Measurements from ENCODE around the gene MANBA.

The MANBA gene

GRCh38 chr4:102616636-102617035 lies 144.1 kb downstream of the MANBA start:
- DNase-seq, result no peak

DNA sequence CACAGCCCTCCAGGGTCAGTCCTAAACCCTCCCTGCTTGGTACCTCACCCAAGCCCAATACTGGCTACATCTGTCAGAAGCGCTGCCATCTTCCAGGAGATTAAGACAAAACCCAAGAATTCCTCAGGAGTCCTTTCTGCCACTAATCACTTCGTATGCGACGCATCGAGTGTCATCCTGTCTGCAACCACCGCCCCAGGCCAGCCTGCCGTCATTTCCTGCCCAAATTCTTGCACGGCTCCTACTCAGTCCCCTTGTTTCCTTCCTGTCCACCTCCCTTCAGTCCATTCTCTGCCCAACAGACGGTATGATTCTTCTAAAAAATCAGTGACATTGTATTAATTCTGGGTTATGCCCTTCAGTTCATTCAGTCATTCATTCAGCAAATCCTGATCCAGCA lies 146.0 kb downstream of the MANBA start:
- no peak for DNase-seq

DNA sequence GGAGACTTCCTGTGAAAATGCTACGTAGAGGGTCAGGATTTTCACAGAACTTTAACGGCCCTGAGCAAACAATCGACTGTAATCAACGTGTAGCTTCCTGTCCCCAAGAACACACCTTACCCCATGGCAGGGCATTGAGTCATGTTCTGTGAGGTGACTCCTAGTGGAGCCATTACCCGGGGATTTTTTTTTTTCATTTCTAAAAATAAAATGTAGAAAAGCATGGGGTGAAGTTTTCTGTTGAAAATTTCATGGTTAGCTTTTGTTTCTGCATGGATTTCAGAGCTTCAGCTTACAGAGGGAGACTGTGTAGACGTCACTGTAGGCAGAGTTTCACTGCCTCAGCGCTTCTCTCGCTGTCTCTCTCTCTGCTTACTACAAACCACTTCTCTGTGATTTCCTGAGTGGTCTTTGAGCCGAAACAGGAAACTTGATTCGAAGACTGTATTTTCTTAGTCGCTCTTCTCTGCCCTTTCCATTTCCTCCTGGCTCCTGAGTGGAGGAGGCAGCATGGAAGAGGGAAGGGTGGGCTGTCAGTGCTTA lies 147.9 kb downstream of the MANBA start:
- DNase-seq, result no peak

DNA sequence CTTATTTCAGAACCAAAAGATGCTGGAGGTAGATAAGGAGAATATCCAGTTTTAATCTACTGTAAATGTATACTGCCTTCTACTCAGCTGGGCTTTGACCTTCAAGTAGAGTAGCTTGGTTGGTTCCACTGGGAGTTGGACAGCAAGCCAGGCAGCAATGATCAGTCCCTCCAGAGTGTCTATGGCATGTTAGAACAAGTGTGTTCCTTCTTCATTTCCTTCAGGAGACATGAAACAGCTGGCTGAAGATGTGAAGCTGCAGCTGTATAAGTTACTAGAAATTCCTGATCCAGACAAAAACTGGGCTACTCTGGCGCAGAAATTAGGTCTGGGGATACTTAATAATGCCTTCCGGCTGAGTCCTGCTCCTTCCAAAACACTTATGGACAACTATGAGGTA lies 148.6 kb downstream of the MANBA start:
- DNase-seq, result no peak

DNA sequence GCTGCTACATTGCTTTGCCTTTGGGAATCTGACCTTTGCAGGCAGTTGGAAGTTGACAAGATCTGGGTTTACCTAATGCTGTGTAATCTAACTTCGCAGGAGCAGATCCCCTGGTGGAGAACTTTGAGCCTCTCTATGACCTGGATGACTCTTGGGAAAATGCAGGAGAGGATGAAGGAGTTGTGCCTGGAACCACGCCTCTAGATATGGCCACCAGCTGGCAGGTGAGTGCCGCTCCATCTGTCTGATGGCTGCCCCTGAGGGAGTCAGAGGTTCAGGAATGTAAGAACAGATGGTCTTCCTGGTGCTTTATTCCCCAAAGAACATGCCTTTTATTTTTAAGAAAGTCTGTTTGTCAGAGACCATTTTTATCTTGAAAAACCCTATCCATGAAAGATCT lies 150.3 kb downstream of the MANBA start:
- DNase-seq, result no peak

DNA sequence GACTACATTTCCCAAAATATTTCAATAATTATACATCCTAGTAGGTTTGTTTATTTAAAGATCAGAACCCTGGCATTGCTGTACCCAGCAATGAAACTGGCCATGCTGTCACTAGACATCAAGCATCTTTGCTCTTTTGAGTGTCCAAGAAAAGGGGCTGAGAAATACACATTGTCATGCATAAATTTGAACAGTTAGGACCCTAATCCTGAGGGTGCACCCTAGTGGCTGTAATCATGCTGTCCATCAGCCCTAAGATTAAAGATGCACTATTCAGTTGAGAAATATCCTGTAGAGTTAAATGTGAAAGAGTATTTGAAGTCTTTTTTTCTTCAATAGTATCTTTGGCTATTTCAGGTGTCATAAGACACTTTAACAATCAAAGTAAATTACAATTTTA lies 150.8 kb downstream of the MANBA start:
- no peak for DNase-seq

DNA sequence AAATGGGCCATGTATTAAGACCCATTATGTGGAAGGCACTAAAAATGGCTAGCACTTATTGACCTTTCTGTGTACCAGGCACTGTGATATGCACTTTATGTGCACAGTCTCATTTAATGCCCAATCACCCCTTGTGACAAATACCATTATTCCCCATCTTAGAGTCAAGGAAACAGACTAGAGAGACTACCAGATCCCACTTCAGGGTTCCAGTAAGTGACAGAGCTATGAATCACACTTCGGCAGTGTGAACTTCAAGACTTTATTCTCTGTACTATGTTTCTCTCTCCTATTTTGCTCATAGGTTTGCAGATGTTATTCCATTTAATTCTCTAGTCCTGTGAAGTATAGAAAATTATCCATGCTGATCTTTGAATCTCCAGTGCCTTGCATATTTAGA lies 152.6 kb downstream of the MANBA start:
- DNase-seq, result no peak

GRCh38 chr4:102606846-102607450 lies 153.8 kb downstream of the MANBA start:
- DNase-seq, result no peak

DNA sequence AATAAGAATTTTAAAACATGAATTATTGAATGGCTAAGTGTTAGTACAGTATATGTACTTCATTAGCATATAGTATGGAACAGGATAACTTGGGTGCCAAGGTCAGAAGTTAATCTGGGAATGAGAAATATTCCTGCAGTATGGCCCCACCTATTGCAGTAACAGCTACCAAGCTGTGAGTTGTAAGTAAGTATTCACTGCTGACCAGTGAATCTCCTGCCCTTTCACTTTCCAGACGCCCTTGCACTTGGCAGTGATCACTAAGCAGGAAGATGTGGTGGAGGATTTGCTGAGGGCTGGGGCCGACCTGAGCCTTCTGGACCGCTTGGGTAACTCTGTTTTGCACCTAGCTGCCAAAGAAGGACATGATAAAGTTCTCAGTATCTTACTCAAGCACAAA lies 154.5 kb downstream of the MANBA start:
- DNase-seq, result no peak

DNA sequence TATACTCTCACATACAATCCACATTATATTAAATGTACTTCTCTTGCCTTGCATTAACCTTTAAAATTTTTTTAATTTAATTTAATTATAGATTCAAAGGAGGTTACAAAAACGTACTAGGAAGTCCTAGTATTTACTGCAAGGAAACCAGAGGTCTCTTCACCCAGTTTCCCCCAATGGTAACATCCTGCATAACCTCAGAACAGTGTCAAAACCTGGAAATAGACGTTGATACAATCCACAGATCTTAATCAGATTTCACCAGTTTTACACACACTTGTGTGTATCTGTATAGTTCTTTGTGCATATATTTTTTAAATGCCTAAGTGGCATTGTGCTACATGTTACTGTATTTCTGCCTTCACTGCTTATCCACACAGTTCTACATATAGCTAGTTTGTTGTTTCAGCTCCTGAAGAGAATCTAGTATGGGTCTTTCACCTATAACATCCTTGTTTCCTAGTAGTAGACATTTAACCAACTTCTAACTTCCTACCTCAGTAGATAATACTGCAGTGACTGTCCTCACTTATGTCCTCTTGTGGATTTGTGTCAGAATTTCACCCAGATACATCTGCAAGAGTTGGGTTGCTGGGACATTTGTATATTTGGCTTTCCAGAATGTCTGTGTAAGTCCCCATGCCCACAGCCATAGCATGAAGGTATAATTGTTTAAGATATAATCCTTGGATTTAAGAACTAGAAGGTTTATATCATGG lies 156.4 kb downstream of the MANBA start:
- no peak for DNase-seq

DNA sequence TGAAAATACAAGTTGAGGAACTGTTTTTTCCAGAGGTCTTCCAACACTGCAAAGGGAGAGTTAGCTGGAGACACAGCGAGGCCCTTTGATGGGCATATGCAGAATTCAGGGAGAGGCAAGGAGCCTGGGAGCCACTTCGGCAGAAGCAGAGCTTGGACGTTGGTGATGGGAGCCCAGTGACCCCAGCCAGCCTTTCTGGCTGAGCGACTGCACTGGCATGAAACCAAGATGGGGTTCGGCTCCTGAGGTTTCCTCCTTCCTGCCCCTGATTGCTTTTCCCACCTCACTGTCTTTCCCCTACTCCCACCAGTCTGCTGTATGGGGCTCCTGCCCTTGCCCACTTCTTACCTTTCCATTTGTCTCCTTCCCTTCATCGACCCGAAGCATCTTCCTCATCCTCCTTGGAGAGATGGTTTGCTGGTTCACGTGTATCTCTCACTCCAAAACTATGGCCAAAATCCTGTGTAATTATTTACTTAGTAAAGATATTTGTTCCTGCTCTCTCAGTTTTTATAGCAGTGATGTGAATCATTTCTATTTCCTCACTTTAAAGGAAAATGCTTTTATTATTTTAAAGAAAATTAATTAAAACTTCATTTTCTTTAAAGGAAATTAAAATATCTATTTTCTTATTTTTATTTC lies 159.1 kb downstream of the MANBA start:
- no peak for DNase-seq

GRCh38 chr4:102600689-102601088 lies 160.1 kb downstream of the MANBA start:
- no peak for DNase-seq

DNA sequence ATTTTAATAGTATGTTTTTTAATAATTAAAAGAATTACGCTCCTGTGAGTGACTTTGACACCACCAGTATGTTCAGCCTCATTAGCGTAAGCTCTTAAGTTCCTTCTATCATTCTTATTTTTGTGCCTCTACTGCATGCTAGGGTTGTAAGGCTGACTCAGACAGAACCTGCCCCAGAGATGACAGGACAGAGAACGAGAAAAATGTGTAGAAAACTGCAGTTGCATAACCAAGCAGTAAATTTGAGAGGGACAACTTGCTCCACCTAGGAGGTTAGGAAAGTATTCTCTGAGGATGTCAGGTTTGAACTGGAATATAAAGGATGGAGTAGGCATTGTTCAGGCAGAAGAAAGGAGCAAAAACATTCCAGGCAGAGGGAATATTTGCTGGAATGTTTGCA lies 160.9 kb downstream of the MANBA start:
- no peak for DNase-seq

DNA sequence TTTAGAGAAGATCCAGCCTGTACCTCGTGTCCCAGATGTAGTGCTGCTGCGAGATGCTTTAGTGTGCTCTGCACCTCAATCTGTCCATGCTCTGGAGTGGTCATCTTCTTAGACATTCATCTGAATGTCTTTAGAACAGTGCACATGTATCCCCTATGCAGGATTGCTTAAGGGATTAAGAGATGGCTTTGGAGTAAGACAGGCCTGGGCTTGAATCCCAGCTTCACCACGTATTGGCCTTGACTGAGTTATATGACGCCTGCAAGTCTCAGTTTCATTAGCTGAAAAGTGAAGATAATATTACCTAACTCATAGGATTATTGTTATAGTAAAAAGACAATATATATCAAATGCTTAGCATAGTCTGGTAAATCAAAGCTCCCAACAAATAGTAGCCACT lies 161.3 kb downstream of the MANBA start:
- DNase-seq, result no peak

GRCh38 chr4:102598762-102599374 lies 161.9 kb downstream of the MANBA start:
- no peak for DNase-seq

- no peak for DNase-seq
Measured at GRCh38 chr4:102598086-102598761, 162.5 kb downstream of the MANBA start.

GRCh38 chr4:102596532-102596931 lies 164.2 kb downstream of the MANBA start:
- no peak for DNase-seq

- DNase-seq, result no peak
Measured at GRCh38 chr4:102594000-102594399, 166.8 kb downstream of the MANBA start.

DNA sequence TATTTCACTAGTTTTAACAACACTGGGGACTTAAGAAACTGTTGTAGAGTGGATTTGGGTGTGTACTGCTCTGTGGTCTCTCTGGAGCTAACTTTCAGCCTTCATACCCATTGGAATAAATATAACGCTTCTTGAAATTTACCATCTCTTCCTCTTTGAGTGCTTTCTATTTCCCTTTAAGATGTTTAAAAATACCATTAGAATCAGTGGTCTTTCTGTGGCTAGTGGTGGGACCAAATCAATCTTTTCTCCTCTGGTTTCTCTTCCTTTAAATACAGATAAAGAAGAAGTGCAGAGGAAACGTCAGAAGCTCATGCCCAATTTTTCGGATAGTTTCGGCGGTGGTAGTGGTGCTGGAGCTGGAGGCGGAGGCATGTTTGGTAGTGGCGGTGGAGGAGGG lies 167.6 kb downstream of the MANBA start:
- DNase-seq, result no peak

GRCh38 chr4:102592256-102592655 lies 168.5 kb downstream of the MANBA start:
- no peak for DNase-seq

- no peak for DNase-seq
Measured at GRCh38 chr4:102589743-102590142, 171.0 kb downstream of the MANBA start.

GRCh38 chr4:102586644-102587021 lies 174.1 kb downstream of the MANBA start:
- no peak for DNase-seq

DNA sequence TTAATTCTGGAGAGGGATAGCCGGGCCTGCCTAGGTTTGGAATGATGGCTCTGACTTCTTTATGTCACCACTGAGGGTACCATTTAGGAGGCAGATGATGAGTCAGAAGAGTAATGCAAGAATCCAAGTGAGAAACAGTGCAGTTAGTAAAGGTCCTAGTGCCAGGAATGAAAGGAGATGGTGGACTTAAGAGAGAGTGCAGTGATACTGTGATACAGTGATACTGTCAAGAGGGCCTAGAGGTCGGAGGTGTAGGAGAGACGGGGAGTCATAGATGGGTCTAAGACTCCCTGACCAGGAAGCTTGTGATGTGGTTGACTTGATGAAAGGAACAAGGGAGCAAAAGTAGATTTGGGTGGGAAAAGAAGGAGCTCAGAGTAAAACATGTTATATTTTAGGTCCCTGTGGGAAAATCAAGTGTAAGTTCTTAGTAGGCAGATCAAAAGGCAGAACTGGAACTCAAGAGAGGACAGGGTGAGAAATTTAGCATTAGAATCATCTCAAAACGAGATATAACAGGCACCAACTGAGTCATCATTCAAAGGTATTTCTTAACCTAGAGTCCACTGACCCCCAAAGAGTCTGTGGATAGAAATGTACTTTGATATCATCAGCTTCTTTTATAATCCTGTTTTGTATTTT lies 174.6 kb downstream of the MANBA start:
- DNase-seq, result no peak
